Uterus (tissue), 2 donors: ENCODE results near the gene CHAF1A.

Source experiments
- CTCF ChIP-seq, 4 experiments: fragments of 200-600 bp in 2 of 4; fragments of 450-650 bp in 2 of 4; sonication (generic) in 2 of 4; IDR thresholded peaks; one replicate each; pipeline ENCODE4 v1.5.1; 2016 to 2019; ENCODE audit warnings: antibody characterized with exemption in 4 of 4, mild to moderate bottlenecking in 2 of 4, moderate library complexity in 1 of 4
- POLR2A ChIP-seq, 2 donors: fragments of 450-650 bp; IDR thresholded peaks; one replicate each; pipeline ENCODE4 v1.6.1; 2016; ENCODE audit warnings: antibody characterized with exemption in 2 of 2, mild to moderate bottlenecking in 1 of 2, moderate library complexity in 1 of 2

GRCh38 chr19:4456843-4457653, 54.6 kb downstream of the CHAF1A start:
- TF ChIP-seq CTCF (IDR thresholded peaks at IDR 0.05), result no peak
- no peak for TF ChIP-seq POLR2A (IDR thresholded peaks at IDR 0.05)
